ENCODE results near the gene RECK.

RECK gene

GRCh38 chr9:35998333-35998732 is 38.4 kb upstream of the RECK start:
- TF ChIP-seq CTCF (IDR thresholded peaks at IDR 0.05; ENCODE audit: low read depth, low read length, missing control alignments): no peak
- DNase-seq (ENCODE audit: extremely low read depth, low read depth): no peak
- H3K4me3 ChIP-seq (replicated peaks; ENCODE audit: low read depth, low read length): no peak overlapping the region

GRCh38 chr9:36005891-36006290 is 30.8 kb upstream of the RECK start:
- TF ChIP-seq CTCF (IDR thresholded peaks at IDR 0.05; ENCODE audit: low read depth, low read length, missing control alignments): no peak
- no peak overlapping the region for H3K4me3 ChIP-seq (replicated peaks; ENCODE audit: low read depth, low read length)
- DNase-seq (ENCODE audit: extremely low read depth, low read depth): no peak

DNA sequence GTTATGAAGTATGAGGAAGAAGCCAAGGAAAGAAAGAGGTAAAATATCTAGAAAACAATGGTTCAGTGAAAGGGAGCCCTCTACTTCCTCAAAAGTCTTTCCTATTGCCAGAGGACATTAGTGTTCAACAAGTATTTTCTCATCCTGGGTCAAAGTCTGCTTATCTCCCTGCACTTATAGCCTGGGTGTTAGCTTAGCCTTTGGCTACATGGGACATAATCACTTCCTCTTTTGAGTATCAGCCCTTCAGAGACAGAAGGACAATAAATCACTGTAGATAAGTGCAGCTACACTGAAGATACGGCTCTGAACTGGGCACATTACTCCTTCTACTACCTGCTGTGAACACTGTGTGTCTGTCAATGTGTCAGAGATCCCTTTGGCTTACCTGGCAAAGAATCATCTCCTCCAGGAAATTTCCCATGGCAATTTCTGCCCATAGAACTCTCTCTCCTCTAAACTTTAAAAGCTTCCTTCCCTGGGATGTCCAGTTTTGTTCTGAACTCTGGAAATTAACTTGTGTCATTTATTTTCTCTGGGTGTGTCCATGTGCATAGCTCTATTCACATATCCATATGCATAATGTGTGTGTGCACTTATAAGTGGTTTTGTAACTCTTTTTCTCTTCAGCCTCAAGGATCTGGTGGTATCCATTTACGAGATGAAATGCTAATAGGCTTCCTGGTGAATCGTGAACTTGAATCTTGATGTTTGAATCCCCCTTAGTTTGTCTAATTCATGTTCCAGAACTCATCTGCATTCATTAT is 30.0 kb upstream of the RECK start:
- DNase-seq (ENCODE audit: extremely low read depth, low read depth): no peak
- H3K4me3 ChIP-seq (replicated peaks; ENCODE audit: low read depth, low read length): no peak overlapping the region
- no peak for TF ChIP-seq CTCF (IDR thresholded peaks at IDR 0.05; ENCODE audit: low read depth, low read length, missing control alignments)

- H3K4me3 ChIP-seq (replicated peaks; ENCODE audit: low read depth, low read length): no peak overlapping the region
- TF ChIP-seq CTCF (IDR thresholded peaks at IDR 0.05; ENCODE audit: low read depth, low read length, missing control alignments): no peak
- DNase-seq (ENCODE audit: extremely low read depth, low read depth): no peak
These were observed 29.4 kb upstream of the RECK start for GRCh38 chr9:36007316-36007708.

GRCh38 chr9:36007852-36008251 is 28.9 kb upstream of the RECK start:
- H3K4me3 ChIP-seq (replicated peaks; ENCODE audit: low read depth, low read length): no peak overlapping the region
- DNase-seq (ENCODE audit: extremely low read depth, low read depth): no peak
- no peak for TF ChIP-seq CTCF (IDR thresholded peaks at IDR 0.05; ENCODE audit: low read depth, low read length, missing control alignments)

DNA sequence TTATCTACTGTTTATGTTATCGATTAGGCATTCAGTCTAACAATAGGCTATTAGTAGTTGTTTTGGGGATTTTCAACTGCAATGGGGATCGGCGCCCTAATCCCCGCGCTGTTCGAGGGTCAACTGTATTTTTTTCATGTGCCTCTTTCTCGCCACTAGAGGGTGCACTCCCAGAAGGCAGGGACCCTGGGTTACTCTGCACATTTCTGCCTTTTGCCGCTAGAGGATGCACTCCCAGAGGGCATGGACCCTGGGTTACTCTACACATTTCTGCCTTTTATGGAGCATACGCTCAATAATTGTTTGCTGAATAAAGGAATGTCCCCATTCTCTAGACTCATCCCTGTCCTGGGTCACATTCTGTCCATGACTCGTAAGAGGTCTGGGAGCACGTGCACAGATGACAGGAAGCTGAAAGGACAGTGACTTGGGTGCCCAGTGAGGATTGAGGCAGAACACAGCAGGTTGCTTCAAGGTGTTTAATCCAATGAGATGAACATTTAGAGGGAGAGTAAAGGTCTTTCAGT is 27.9 kb upstream of the RECK start:
- no peak for DNase-seq (ENCODE audit: extremely low read depth, low read depth)
- no peak overlapping the region for H3K4me3 ChIP-seq (replicated peaks; ENCODE audit: low read depth, low read length)
- TF ChIP-seq CTCF (IDR thresholded peaks at IDR 0.05; ENCODE audit: low read depth, low read length, missing control alignments): peak; percentile 100
